Esophagus muscularis mucosa (tissue), 3 donors: ENCODE data around the gene DPF3.

Source experiments
- CTCF ChIP-seq, 3 experiments: fragments of 200-600 bp in 2 of 3; fragments of 450-650 bp in 1 of 3; sonication (generic) in 2 of 3; IDR thresholded peaks; one replicate each; pipeline ENCODE4 v1.5.1; 2017 to 2019; ENCODE audit warnings: antibody characterized with exemption in 3 of 3, mild to moderate bottlenecking in 2 of 3, moderate library complexity in 1 of 3
- POLR2A ChIP-seq: fragments of 450-650 bp; IDR thresholded peaks from one replicate; pipeline ENCODE4 v1.6.1; 2017; ENCODE audit warnings: antibody characterized with exemption, moderate library complexity, mild to moderate bottlenecking, low read depth

GRCh38 chr14:72851635-72852034 is 42.3 kb downstream of the DPF3 start:
- no peak for TF ChIP-seq CTCF (IDR thresholded peaks at IDR 0.05)
- TF ChIP-seq POLR2A = no peak
